ENCODE measurements around the gene TMEM60.
A peak's percentile ranks its signal among the peaks of the same experiment; 100 is the strongest.

Gene TMEM60

DNA sequence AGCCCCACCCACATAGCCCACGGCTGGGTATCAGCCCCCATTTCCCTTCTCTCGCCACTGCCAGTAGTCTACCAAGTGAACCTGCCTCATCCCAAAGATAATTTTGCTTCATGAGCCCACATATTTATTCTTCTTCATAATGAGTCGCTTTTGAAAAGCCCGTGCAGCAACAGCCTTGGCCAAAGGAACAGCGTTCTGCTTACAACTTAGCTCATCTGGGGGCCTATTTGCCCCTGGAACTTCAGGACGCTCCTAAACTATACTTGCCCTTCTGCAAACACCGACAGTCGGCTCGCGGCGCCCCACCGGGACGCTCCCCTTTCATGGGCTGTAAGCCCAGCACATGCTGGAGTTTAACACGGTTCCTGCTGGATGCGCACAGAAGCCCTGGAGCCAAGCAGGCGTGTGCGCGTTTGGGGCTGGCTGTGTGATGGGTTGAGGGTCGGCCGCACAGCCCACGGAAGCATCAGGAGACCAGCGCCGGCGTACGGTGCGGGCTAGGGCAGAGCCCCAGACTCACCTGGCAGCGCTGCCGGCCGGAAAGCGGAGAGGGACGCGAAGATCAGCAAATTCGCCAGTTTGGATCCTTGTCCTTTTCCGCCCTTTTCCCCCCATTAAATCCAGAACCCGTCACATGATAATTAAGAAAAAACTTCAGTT lies 370 bp downstream of the TMEM60 start:
- H3K4me3 ChIP-seq (IDR thresholded peaks at IDR 0.05; ENCODE audit: insufficient read depth, low read depth, low read length), result peak overlapping the region; percentile 73
- H3K36me3 ChIP-seq (ENCODE audit: insufficient read depth), result no peaks in the 10 kb centered on the region
- H4K20me1 ChIP-seq (ENCODE audit: insufficient read depth), result no peaks in the 10 kb centered on the region
- H3K27ac ChIP-seq, result 0 out of 2 replicates have a peak overlapping the region, but pooled peaks have one; percentile 41
- peak overlapping the region; percentile 53; the same call in 1 of the 2 replicates for H3K9ac ChIP-seq
- peak overlapping the region; percentile 69 for H3K4me2 ChIP-seq
- TF ChIP-seq, protein P1, sequence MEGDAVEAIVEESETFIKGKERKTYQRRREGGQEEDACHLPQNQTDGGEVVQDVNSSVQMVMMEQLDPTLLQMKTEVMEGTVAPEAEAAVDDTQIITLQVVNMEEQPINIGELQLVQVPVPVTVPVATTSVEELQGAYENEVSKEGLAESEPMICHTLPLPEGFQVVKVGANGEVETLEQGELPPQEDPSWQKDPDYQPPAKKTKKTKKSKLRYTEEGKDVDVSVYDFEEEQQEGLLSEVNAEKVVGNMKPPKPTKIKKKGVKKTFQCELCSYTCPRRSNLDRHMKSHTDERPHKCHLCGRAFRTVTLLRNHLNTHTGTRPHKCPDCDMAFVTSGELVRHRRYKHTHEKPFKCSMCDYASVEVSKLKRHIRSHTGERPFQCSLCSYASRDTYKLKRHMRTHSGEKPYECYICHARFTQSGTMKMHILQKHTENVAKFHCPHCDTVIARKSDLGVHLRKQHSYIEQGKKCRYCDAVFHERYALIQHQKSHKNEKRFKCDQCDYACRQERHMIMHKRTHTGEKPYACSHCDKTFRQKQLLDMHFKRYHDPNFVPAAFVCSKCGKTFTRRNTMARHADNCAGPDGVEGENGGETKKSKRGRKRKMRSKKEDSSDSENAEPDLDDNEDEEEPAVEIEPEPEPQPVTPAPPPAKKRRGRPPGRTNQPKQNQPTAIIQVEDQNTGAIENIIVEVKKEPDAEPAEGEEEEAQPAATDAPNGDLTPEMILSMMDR (conservative IDR thresholded peaks at IDR 0.05; ENCODE audit: low read depth, low read length), result no peak
- peak overlapping the region; percentile 82 for H2AFZ ChIP-seq (ENCODE audit: low read depth)
- peaks cover 32% of the 10 kb centered on the region for H3K4me1 ChIP-seq (ENCODE audit: low read depth, poor library complexity, severe bottlenecking)
- no peaks in the 10 kb centered on the region for H3K27me3 ChIP-seq (ENCODE audit: insufficient read depth, low read depth)
- peaks cover 45% of the 10 kb centered on the region for H3K79me2 ChIP-seq (ENCODE audit: insufficient read depth, low read depth)

DNA sequence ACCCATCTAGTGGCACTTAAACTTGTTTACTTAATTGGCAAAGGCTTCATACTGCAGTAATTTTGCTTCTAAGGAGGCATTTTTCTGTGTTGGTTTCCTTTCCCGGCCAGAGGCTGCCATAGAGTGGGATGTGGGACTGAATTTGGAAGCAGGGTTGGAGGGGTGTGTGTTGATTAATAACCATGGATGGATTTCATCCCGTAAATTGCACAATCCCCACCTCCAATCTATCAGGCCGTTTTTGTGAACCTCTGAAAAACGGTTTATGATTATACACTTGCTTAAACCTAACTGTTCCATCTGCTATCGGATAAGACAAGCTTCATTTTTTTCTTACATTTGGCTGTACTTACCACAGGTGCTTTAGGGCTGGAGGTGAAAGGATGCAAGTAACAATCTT lies 1.3 kb downstream of the TMEM60 start:
- Histone ChIP-seq H3K27me3 (ENCODE audit: insufficient read depth, low read depth) (no peaks in the 10 kb centered on the region), H3K9ac (no peak overlapping the region), H3K79me2 (ENCODE audit: insufficient read depth, low read depth) (peaks cover 37% of the 10 kb centered on the region), H3K27ac (no peak overlapping the region), H3K36me3 (ENCODE audit: insufficient read depth) (no peaks in the 10 kb centered on the region), H3K4me3 (IDR thresholded peaks at IDR 0.05; ENCODE audit: insufficient read depth, low read depth, low read length) (no peak overlapping the region), H3K4me2 (peak overlapping the region; percentile 69), H3K4me1 (ENCODE audit: low read depth, poor library complexity, severe bottlenecking) (peaks cover 28% of the 10 kb centered on the region), H2AFZ (ENCODE audit: low read depth) (no peak overlapping the region), H4K20me1 (ENCODE audit: insufficient read depth) (no peaks in the 10 kb centered on the region)
- TF ChIP-seq, protein P1 (conservative IDR thresholded peaks at IDR 0.05; ENCODE audit: low read depth, low read length), result no peak

DNA sequence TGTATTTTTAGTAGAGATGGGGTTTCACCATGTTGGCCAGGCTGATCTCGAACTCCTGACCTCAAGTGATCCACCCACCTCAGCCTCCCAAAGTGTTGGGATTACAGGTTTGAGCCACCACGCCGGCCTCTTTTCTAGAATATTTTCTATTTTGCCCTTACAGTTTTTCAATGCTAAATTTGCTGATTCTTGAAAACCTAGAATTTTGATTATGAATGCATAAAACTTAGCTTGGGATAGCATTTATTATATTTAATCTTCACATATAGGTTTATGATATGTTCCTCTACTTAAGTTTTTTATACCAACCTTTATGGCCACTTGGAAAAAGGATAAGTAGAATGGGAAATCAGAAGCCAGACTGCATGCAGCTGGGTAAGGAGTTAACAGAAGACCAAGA lies 2.1 kb downstream of the TMEM60 start:
- no peaks in the 10 kb centered on the region for H3K36me3 ChIP-seq (ENCODE audit: insufficient read depth)
- peak overlapping the region; percentile 69; the same call in 1 of the 2 replicates for H3K4me2 ChIP-seq
- H2AFZ ChIP-seq (ENCODE audit: low read depth), result no peak overlapping the region
- H3K79me2 ChIP-seq (ENCODE audit: insufficient read depth, low read depth), result peaks cover 30% of the 10 kb centered on the region
- H3K27me3 ChIP-seq (ENCODE audit: insufficient read depth, low read depth), result no peaks in the 10 kb centered on the region
- no peak overlapping the region for H3K27ac ChIP-seq
- H3K9ac ChIP-seq, result no peak overlapping the region
- peaks cover 28% of the 10 kb centered on the region for H3K4me1 ChIP-seq (ENCODE audit: low read depth, poor library complexity, severe bottlenecking)
- H4K20me1 ChIP-seq (ENCODE audit: insufficient read depth), result no peaks in the 10 kb centered on the region
- TF ChIP-seq, protein P1 (conservative IDR thresholded peaks at IDR 0.05; ENCODE audit: low read depth, low read length), result no peak
- H3K4me3 ChIP-seq (IDR thresholded peaks at IDR 0.05; ENCODE audit: insufficient read depth, low read depth, low read length), result no peak overlapping the region

DNA sequence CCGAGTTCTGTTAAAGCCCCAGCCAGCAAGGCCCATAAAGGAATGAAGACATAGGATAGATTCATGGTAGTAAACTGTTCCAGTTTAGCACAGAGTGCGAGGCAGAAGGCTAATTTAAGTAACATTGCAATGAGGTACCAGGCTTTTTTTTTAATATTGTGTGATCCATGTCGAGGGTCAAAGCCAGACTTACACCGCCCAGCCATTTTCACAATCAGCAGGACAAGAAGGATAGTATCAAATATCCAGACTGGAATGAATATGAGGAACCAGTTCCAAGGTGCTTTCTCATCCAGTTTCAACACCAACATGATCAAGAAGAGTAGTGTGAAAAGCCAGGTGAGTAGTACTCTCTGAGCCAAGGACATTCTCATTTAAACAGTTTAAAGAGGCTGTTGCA lies 4.2 kb downstream of the TMEM60 start:
- Histone ChIP-seq H3K79me2 (ENCODE audit: insufficient read depth, low read depth) (peaks cover 12% of the 10 kb centered on the region; the same call in 1 of the 2 replicates), H3K27me3 (ENCODE audit: insufficient read depth, low read depth) (no peaks in the 10 kb centered on the region), H3K4me2 (no peak overlapping the region), H3K4me3 (IDR thresholded peaks at IDR 0.05; ENCODE audit: insufficient read depth, low read depth, low read length) (no peak overlapping the region), H2AFZ (ENCODE audit: low read depth) (no peak overlapping the region), H3K27ac (no peak overlapping the region), H3K4me1 (ENCODE audit: low read depth, poor library complexity, severe bottlenecking) (peaks cover 18% of the 10 kb centered on the region), H4K20me1 (ENCODE audit: insufficient read depth) (no peaks in the 10 kb centered on the region), H3K36me3 (ENCODE audit: insufficient read depth) (no peaks in the 10 kb centered on the region), H3K9ac (no peak overlapping the region)
- TF ChIP-seq, protein P1 (conservative IDR thresholded peaks at IDR 0.05; ENCODE audit: low read depth, low read length), result no peak
